Measurements from ENCODE around the gene ETDA.

- TF ChIP-seq, protein P1, sequence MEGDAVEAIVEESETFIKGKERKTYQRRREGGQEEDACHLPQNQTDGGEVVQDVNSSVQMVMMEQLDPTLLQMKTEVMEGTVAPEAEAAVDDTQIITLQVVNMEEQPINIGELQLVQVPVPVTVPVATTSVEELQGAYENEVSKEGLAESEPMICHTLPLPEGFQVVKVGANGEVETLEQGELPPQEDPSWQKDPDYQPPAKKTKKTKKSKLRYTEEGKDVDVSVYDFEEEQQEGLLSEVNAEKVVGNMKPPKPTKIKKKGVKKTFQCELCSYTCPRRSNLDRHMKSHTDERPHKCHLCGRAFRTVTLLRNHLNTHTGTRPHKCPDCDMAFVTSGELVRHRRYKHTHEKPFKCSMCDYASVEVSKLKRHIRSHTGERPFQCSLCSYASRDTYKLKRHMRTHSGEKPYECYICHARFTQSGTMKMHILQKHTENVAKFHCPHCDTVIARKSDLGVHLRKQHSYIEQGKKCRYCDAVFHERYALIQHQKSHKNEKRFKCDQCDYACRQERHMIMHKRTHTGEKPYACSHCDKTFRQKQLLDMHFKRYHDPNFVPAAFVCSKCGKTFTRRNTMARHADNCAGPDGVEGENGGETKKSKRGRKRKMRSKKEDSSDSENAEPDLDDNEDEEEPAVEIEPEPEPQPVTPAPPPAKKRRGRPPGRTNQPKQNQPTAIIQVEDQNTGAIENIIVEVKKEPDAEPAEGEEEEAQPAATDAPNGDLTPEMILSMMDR (IDR thresholded peaks at IDR 0.05), result no peak
- no peak for TF ChIP-seq EZH2 (IDR thresholded peaks at IDR 0.05; ENCODE audit: borderline replicate concordance, insufficient read depth, low read depth, low read length, poor library complexity, severe bottlenecking)
These were observed 38.5 kb upstream of the ETDA start for GRCh38 chrX:135213200-135213844.

All from B cell (primary cell).